Measurements from ENCODE around the gene EIF4G3. TPM values are rescaled to one million over a fixed set of nuclear protein-coding genes. Genes with fewer than 3 reads are reported as not detected.

EIF4G3 gene
- polyA plus RNA-seq, 1 of the 3 experiments (the other 2 are of a cell fraction) = 32.0 TPM

GRCh38 chr1:21106238-21106637, 70.5 kb downstream of the EIF4G3 start:
- no peaks in the 10 kb centered on the region for H3K27me3 ChIP-seq (ENCODE audit: insufficient read depth)
- no peak for DNase-seq
- H3F3A ChIP-seq (replicated peaks; ENCODE audit: insufficient read depth) = peaks cover 3% of the 10 kb centered on the region
- no peak overlapping the region for H3K4me2 ChIP-seq
- H3K4me3 ChIP-seq (ENCODE audit: low read depth in 2 of 2, low read length in 1 of 2) = no peak overlapping the region
- H2AFZ ChIP-seq (ENCODE audit: low read depth) = no peak overlapping the region
- no peaks in the 10 kb centered on the region for H3K9me2 ChIP-seq
- no peaks in the 10 kb centered on the region; a peak in 1 of 4 replicates for H3K4me1 ChIP-seq (ENCODE audit: control insufficient read depth in 1 of 2, insufficient read depth in 2 of 2, low read depth in 1 of 2, low read length in 1 of 2)
- peaks cover 34% of the 10 kb centered on the region for H3K79me2 ChIP-seq (ENCODE audit: insufficient read depth)
- H4K20me1 ChIP-seq (ENCODE audit: insufficient read depth) = peaks cover 4% of the 10 kb centered on the region; the same call in 1 of the 2 replicates
- H3K9me3 ChIP-seq = no peaks in the 10 kb centered on the region
- POLR2A ChIA-PET = no interaction called here
- H3K9ac ChIP-seq = no peak overlapping the region
- 96% methylated on average over 2 of the region's 2 CpGs for WGBS (ENCODE audit: low lambda C conversion rate)
- TF ChIP-seq, protein P1, sequence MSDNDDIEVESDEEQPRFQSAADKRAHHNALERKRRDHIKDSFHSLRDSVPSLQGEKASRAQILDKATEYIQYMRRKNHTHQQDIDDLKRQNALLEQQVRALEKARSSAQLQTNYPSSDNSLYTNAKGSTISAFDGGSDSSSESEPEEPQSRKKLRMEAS (IDR thresholded peaks at IDR 0.05; ENCODE audit: low read depth) = no peak
- TF ChIP-seq SIN3A (IDR thresholded peaks at IDR 0.05; ENCODE audit: borderline replicate concordance, low read depth, low read length) (no peak), RXRA (IDR thresholded peaks at IDR 0.05; ENCODE audit: borderline replicate concordance, low read depth) (no peak), FOSL2 (IDR thresholded peaks at IDR 0.05; ENCODE audit: borderline replicate concordance, low read depth) (no peak), TAF1 (IDR thresholded peaks at IDR 0.05; ENCODE audit: borderline replicate concordance, low read depth, low read length) (no peak), SMC3 (IDR thresholded peaks at IDR 0.05; ENCODE audit: low read depth, low read length) (no peak), NRF1 (IDR thresholded peaks at IDR 0.05; ENCODE audit: low read depth, low read length) (no peak), POLR2AphosphoS5 (IDR thresholded peaks at IDR 0.05; ENCODE audit: low read depth, low read length) (no peak)
- TF ChIP-seq, protein P2, sequence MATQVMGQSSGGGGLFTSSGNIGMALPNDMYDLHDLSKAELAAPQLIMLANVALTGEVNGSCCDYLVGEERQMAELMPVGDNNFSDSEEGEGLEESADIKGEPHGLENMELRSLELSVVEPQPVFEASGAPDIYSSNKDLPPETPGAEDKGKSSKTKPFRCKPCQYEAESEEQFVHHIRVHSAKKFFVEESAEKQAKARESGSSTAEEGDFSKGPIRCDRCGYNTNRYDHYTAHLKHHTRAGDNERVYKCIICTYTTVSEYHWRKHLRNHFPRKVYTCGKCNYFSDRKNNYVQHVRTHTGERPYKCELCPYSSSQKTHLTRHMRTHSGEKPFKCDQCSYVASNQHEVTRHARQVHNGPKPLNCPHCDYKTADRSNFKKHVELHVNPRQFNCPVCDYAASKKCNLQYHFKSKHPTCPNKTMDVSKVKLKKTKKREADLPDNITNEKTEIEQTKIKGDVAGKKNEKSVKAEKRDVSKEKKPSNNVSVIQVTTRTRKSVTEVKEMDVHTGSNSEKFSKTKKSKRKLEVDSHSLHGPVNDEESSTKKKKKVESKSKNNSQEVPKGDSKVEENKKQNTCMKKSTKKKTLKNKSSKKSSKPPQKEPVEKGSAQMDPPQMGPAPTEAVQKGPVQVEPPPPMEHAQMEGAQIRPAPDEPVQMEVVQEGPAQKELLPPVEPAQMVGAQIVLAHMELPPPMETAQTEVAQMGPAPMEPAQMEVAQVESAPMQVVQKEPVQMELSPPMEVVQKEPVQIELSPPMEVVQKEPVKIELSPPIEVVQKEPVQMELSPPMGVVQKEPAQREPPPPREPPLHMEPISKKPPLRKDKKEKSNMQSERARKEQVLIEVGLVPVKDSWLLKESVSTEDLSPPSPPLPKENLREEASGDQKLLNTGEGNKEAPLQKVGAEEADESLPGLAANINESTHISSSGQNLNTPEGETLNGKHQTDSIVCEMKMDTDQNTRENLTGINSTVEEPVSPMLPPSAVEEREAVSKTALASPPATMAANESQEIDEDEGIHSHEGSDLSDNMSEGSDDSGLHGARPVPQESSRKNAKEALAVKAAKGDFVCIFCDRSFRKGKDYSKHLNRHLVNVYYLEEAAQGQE (IDR thresholded peaks at IDR 0.05; ENCODE audit: low read depth, low read length) = no peak
- H3K36me3 ChIP-seq (replicated peaks in 1 of 2; ENCODE audit: control insufficient read depth in 1 of 2, insufficient read depth in 2 of 2, low read length in 1 of 2) = peaks cover 0 to 6% of the 10 kb centered on the region in 2 experiments
- no peak overlapping the region for H3K27ac ChIP-seq (ENCODE audit: low read depth in 2 of 2, low read length in 1 of 2)
- CTCF ChIA-PET = no interaction called here

- Histone ChIP-seq H2AFZ (ENCODE audit: low read depth) (no peak overlapping the region), H4K20me1 (ENCODE audit: insufficient read depth) (no peaks in the 10 kb centered on the region), H3K27ac (ENCODE audit: low read depth in 2 of 2, low read length in 1 of 2) (no peak overlapping the region), H3K9me3 (no peaks in the 10 kb centered on the region), H3F3A (replicated peaks; ENCODE audit: insufficient read depth) (peaks cover 3% of the 10 kb centered on the region), H3K9me2 (no peaks in the 10 kb centered on the region), H3K27me3 (ENCODE audit: insufficient read depth) (no peaks in the 10 kb centered on the region), H3K36me3 (replicated peaks in 1 of 2; ENCODE audit: control insufficient read depth in 1 of 2, insufficient read depth in 2 of 2, low read length in 1 of 2) (peaks cover 0 to 6% of the 10 kb centered on the region in 2 experiments), H3K4me1 (ENCODE audit: control insufficient read depth in 1 of 2, insufficient read depth in 2 of 2, low read depth in 1 of 2, low read length in 1 of 2) (no peaks in the 10 kb centered on the region; a peak in 1 of 4 replicates), H3K4me3 (ENCODE audit: low read depth in 2 of 2, low read length in 1 of 2) (no peak overlapping the region), H3K9ac (no peak overlapping the region), H3K79me2 (ENCODE audit: insufficient read depth) (peaks cover 36% of the 10 kb centered on the region), H3K4me2 (no peak overlapping the region)
- WGBS (ENCODE audit: low lambda C conversion rate) = 96% methylated on average over 4 of the region's 4 CpGs
- ChIA-PET CTCF (no interaction called here), POLR2A (interaction anchor here (0.6 kb wide), 1 partner anchor 175 kb away, joined by 3 read pairs; no protein-coding TSS in a partner anchor)
- no peak for DNase-seq
- TF ChIP-seq ELF1 (IDR thresholded peaks at IDR 0.05) (no peak), SMC3 (IDR thresholded peaks at IDR 0.05; ENCODE audit: low read depth, low read length) (no peak), EP300 (IDR thresholded peaks at IDR 0.05; ENCODE audit: borderline replicate concordance in 1 of 2, low read depth in 1 of 2, low read length in 1 of 2) (no peak), SIN3A (IDR thresholded peaks at IDR 0.05; ENCODE audit: borderline replicate concordance, low read depth, low read length) (no peak), TCF12 (IDR thresholded peaks at IDR 0.05) (no peak), RAD21 (IDR thresholded peaks at IDR 0.05; ENCODE audit: low read length) (no peak), USF2 (IDR thresholded peaks at IDR 0.05; ENCODE audit: borderline replicate concordance, low read depth, low read length) (no peak), FOSL2 (IDR thresholded peaks at IDR 0.05; ENCODE audit: borderline replicate concordance, low read depth) (no peak)
- TF ChIP-seq, protein P3, sequence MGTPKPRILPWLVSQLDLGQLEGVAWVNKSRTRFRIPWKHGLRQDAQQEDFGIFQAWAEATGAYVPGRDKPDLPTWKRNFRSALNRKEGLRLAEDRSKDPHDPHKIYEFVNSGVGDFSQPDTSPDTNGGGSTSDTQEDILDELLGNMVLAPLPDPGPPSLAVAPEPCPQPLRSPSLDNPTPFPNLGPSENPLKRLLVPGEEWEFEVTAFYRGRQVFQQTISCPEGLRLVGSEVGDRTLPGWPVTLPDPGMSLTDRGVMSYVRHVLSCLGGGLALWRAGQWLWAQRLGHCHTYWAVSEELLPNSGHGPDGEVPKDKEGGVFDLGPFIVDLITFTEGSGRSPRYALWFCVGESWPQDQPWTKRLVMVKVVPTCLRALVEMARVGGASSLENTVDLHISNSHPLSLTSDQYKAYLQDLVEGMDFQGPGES (IDR thresholded peaks at IDR 0.05; ENCODE audit: low read depth, low read length) = no peak
- TF ChIP-seq, protein P2 (IDR thresholded peaks at IDR 0.05; ENCODE audit: low read depth, low read length) = no peak
These were observed 70.9 kb downstream of the EIF4G3 start for GRCh38 chr1:21105807-21106206.
